IPS DF 6.9 (cell line): ENCODE results near the gene ZNF281.

Experiments used
- DNase-seq: peaks from one replicate; pipeline ENCODE4 v3.0.0-alpha.2; 2013; ENCODE audit warnings: low read depth, low spot score
- H3K27ac ChIP-seq: one replicate; pipeline ENCODE4 v1.5.1; 2013; ENCODE audit warnings: low read length, control low read depth
- H3K27me3 ChIP-seq: 2 replicates; pipeline ENCODE4 v1.6.1; 2013; ENCODE audit warnings: mild to moderate bottlenecking, low read length; ENCODE audit not compliant: control insufficient read depth, insufficient read depth
- H3K36me3 ChIP-seq: 2 replicates; pipeline ENCODE4 v1.6.1; 2013; ENCODE audit warnings: low read length; ENCODE audit not compliant: control insufficient read depth, insufficient read depth
- H3K4me1 ChIP-seq: 2 replicates; pipeline ENCODE4 v1.6.1; 2013; ENCODE audit warnings: low read length; ENCODE audit not compliant: control insufficient read depth, insufficient read depth
- H3K4me3 ChIP-seq: 2 replicates; pipeline ENCODE4 v1.5.1; 2013; ENCODE audit warnings: mild to moderate bottlenecking, low read length
- H3K9me3 ChIP-seq: 2 replicates; pipeline ENCODE4 v1.6.1; 2013; ENCODE audit warnings: low read length, inconsistent platforms; ENCODE audit not compliant: control insufficient read depth, insufficient read depth
- WGBS: extraction: QIAGEN DNeasy Blood & Tissue Kit; methylation state at CpG from one replicate; pipeline ENCODE4 v1.1.7; 2013; ENCODE audit warnings: mixed read lengths, missing lambda C conversion rate; ENCODE audit not compliant: insufficient read length, insufficient coverage; 5-methylcytosine and 5-hydroxymethylcytosine counted together

Gene ZNF281

GRCh38 chr1:200409761-200410565 lies at the start of gene ZNF281:
Gene ZNF281 (minus strand): TSS chr1:200410036. CDS start chr1:200409705, 331 bp downstream.
- peak; percentile 94 for DNase-seq
- H3K9me3 ChIP-seq = no peaks in the 10 kb centered on the region
- peak within 1 kb of the TSS; percentile 98 for H3K4me3 ChIP-seq
- 0 out of 2 replicates have a peak, but pooled peaks cover 3% of the 10 kb centered on the region for H3K4me1 ChIP-seq
- H3K27ac ChIP-seq = no peak within 1 kb of the TSS
- no CpG with 5 or more reads among the region's 54 CpGs for WGBS
- peaks cover 14% of the 10 kb centered on the region; the same call in 1 of the 2 replicates for H3K36me3 ChIP-seq
- no peaks in the 10 kb centered on the region for H3K27me3 ChIP-seq

GRCh38 chr1:200458780-200459179 lies 48.9 kb upstream of the ZNF281 start:
- Histone ChIP-seq H3K4me3 (no peak overlapping the region), H3K9me3 (no peaks in the 10 kb centered on the region), H3K4me1 (no peaks in the 10 kb centered on the region), H3K27ac (no peak overlapping the region), H3K27me3 (no peaks in the 10 kb centered on the region), H3K36me3 (no peaks in the 10 kb centered on the region)
- WGBS = no CpG with 5 or more reads among the region's 14 CpGs
- DNase-seq = no peak

- no peaks in the 10 kb centered on the region for H3K36me3 ChIP-seq
- no peak for DNase-seq
- no peaks in the 10 kb centered on the region for H3K27me3 ChIP-seq
- H3K9me3 ChIP-seq = no peaks in the 10 kb centered on the region
- H3K4me1 ChIP-seq = peaks cover 5% of the 10 kb centered on the region; the same call in 1 of the 2 replicates
- H3K4me3 ChIP-seq = no peak overlapping the region
- H3K27ac ChIP-seq = no peak overlapping the region
- no CpG with 5 or more reads among the region's 6 CpGs for WGBS
These were observed 48.0 kb upstream of the ZNF281 start for GRCh38 chr1:200457810-200458209.

GRCh38 chr1:200454425-200454824 lies 44.6 kb upstream of the ZNF281 start:
- no peaks in the 10 kb centered on the region for H3K9me3 ChIP-seq
- no peaks in the 10 kb centered on the region for H3K27me3 ChIP-seq
- H3K4me1 ChIP-seq = peaks cover 5% of the 10 kb centered on the region; the same call in 1 of the 2 replicates
- no peak overlapping the region for H3K27ac ChIP-seq
- no CpG with 5 or more reads among the region's 5 CpGs for WGBS
- no peak overlapping the region for H3K4me3 ChIP-seq
- no peak for DNase-seq
- no peaks in the 10 kb centered on the region for H3K36me3 ChIP-seq

GRCh38 chr1:200453553-200453905 lies 43.7 kb upstream of the ZNF281 start:
- no peaks in the 10 kb centered on the region for H3K36me3 ChIP-seq
- peaks cover 5% of the 10 kb centered on the region; the same call in 1 of the 2 replicates for H3K4me1 ChIP-seq
- no peak for DNase-seq
- no peaks in the 10 kb centered on the region for H3K27me3 ChIP-seq
- no CpG with 5 or more reads among the region's 3 CpGs for WGBS
- H3K4me3 ChIP-seq = no peak overlapping the region
- no peak overlapping the region for H3K27ac ChIP-seq
- no peaks in the 10 kb centered on the region for H3K9me3 ChIP-seq

- no peak for DNase-seq
- Histone ChIP-seq H3K4me1 (peaks cover 5% of the 10 kb centered on the region; the same call in 1 of the 2 replicates), H3K36me3 (no peaks in the 10 kb centered on the region), H3K9me3 (no peaks in the 10 kb centered on the region), H3K27me3 (no peaks in the 10 kb centered on the region), H3K27ac (no peak overlapping the region), H3K4me3 (no peak overlapping the region)
- 100% methylated on average over 1 of the region's 8 CpGs for WGBS
These were observed 43.2 kb upstream of the ZNF281 start for GRCh38 chr1:200452850-200453552.

GRCh38 chr1:200448034-200448762 lies 38.4 kb upstream of the ZNF281 start:
- Histone ChIP-seq H3K27me3 (no peaks in the 10 kb centered on the region), H3K9me3 (no peaks in the 10 kb centered on the region), H3K36me3 (no peaks in the 10 kb centered on the region), H3K4me3 (no peak overlapping the region), H3K27ac (no peak overlapping the region), H3K4me1 (peaks cover 3% of the 10 kb centered on the region; the same call in 1 of the 2 replicates)
- DNase-seq = no peak
- WGBS = no CpG with 5 or more reads among the region's 6 CpGs

- no peak overlapping the region for H3K27ac ChIP-seq
- no CpG with 5 or more reads among the region's 1 CpG for WGBS
- H3K4me3 ChIP-seq = no peak overlapping the region
- H3K4me1 ChIP-seq = no peaks in the 10 kb centered on the region
- no peaks in the 10 kb centered on the region for H3K36me3 ChIP-seq
- no peaks in the 10 kb centered on the region for H3K27me3 ChIP-seq
- DNase-seq = no peak
- no peaks in the 10 kb centered on the region for H3K9me3 ChIP-seq
These were observed 35.4 kb upstream of the ZNF281 start for GRCh38 chr1:200445213-200445612.

GRCh38 chr1:200444478-200444877 lies 34.6 kb upstream of the ZNF281 start:
- Histone ChIP-seq H3K27me3 (no peaks in the 10 kb centered on the region), H3K9me3 (no peaks in the 10 kb centered on the region), H3K27ac (no peak overlapping the region), H3K4me1 (no peaks in the 10 kb centered on the region), H3K4me3 (no peak overlapping the region), H3K36me3 (no peaks in the 10 kb centered on the region)
- no CpG with 5 or more reads among the region's 4 CpGs for WGBS
- no peak for DNase-seq

- no peak for DNase-seq
- no peaks in the 10 kb centered on the region for H3K9me3 ChIP-seq
- H3K4me3 ChIP-seq = no peak overlapping the region
- H3K27me3 ChIP-seq = no peaks in the 10 kb centered on the region
- no CpG with 5 or more reads among the region's 2 CpGs for WGBS
- no peaks in the 10 kb centered on the region for H3K36me3 ChIP-seq
- H3K4me1 ChIP-seq = no peaks in the 10 kb centered on the region
- H3K27ac ChIP-seq = no peak overlapping the region
These were observed 34.0 kb upstream of the ZNF281 start for GRCh38 chr1:200443860-200444259.
